ENCODE data around the gene TPTE.

- TF ChIP-seq GATA2 (IDR thresholded peaks at IDR 0.05; ENCODE audit: low read depth, low read length) (no peak), GATA3 (IDR thresholded peaks at IDR 0.05; ENCODE audit: low read depth, low read length) (no peak)
Observed at GRCh38 chr21:10616535-10616934, 95.2 kb downstream of the TPTE start.

Measured in SH-SY5Y (cell line).